Adipose tissue (tissue), 3 donors: ENCODE measurements around the gene SEMA5B. TPM values are rescaled to one million over a fixed set of nuclear protein-coding genes. Genes with fewer than 3 reads are reported as not detected.

Source experiments
- H3K27ac ChIP-seq: one replicate; pipeline ENCODE4 v1.5.1; 2013; ENCODE audit warnings: low read depth, low read length
- WGBS, 3 donors: extraction: QIAGEN DNeasy Blood & Tissue Kit; methylation state at CpG; one replicate each; pipeline ENCODE4 v1.1.7; 2013; 5-methylcytosine and 5-hydroxymethylcytosine counted together
- polyA plus RNA-seq, 3 donors: library from polyadenylated mRNA; stranded (reverse); fragments of 200-250 nt; gene quantifications; one replicate each; pipeline ENCODE4 v1.2.3, GENCODE V29; 2013
- donor health status: healthy with polysubstance abuse.
- donor health status: Bipolar disorder and iron deficiency.
- donor health status: healthy.

Gene SEMA5B
- polyA plus RNA-seq, 3 donors = 0.77 to 1.5 (median 1.4) TPM

GRCh38 chr3:123032057-123032456 is 4.5 kb upstream of the SEMA5B start:
- WGBS, 3 donors = 66 to 92% (median 77%) methylated on average over 3 of the region's 3 CpGs
- no peak overlapping the region for H3K27ac ChIP-seq

- H3K27ac ChIP-seq = no peak overlapping the region
- WGBS, 3 donors = 68 to 80% (median 75%) methylated on average over 4 of the region's 4 CpGs
These were observed 3.5 kb upstream of the SEMA5B start for GRCh38 chr3:123031051-123031450.

- H3K27ac ChIP-seq = no peak overlapping the region
- 1% methylated on average over 21 of the region's 21 CpGs for WGBS, 3 donors
These were observed 768 bp upstream of the SEMA5B start for GRCh38 chr3:123028233-123028828.

- H3K27ac ChIP-seq = no peak overlapping the region
- WGBS, 3 donors = 1 to 2% (median 1%) methylated on average over 58 to 62 of the region's 62 CpGs
These were observed 835 bp downstream of the SEMA5B start for GRCh38 chr3:123026565-123027291.

- WGBS, 3 donors = 23 to 25% (median 25%) methylated on average over 29 to 33 of the region's 33 CpGs
- no peak overlapping the region for H3K27ac ChIP-seq
These were observed 1.7 kb downstream of the SEMA5B start for GRCh38 chr3:123025642-123026521.

GRCh38 chr3:123024056-123024455 is 3.5 kb downstream of the SEMA5B start:
- no peak overlapping the region for H3K27ac ChIP-seq
- 76 to 100% (median 98%) methylated on average over 1 of the region's 1 CpG for WGBS, 3 donors

GRCh38 chr3:123021996-123022510 is 5.5 kb downstream of the SEMA5B start:
- 79 to 86% (median 85%) methylated on average over 7 of the region's 7 CpGs for WGBS, 3 donors
- H3K27ac ChIP-seq = no peak overlapping the region

GRCh38 chr3:123021388-123021787 is 6.2 kb downstream of the SEMA5B start:
- H3K27ac ChIP-seq = no peak overlapping the region
- WGBS, 3 donors = 86 to 95% (median 91%) methylated on average over 7 of the region's 7 CpGs

- WGBS, 3 donors = 77 to 94% (median 84%) methylated on average over 3 of the region's 3 CpGs
- no peak overlapping the region for H3K27ac ChIP-seq
These were observed 6.9 kb downstream of the SEMA5B start for GRCh38 chr3:123020709-123021108.

GRCh38 chr3:123019591-123019990 is 8.0 kb downstream of the SEMA5B start:
- H3K27ac ChIP-seq = no peak overlapping the region
- 91 to 95% (median 94%) methylated on average over 5 of the region's 5 CpGs for WGBS, 3 donors

- no peak overlapping the region for H3K27ac ChIP-seq
- WGBS, 3 donors = 80 to 88% (median 83%) methylated on average over 3 of the region's 3 CpGs
These were observed 8.4 kb downstream of the SEMA5B start for GRCh38 chr3:123019161-123019560.

- WGBS, 3 donors = 66 to 69% (median 68%) methylated on average over 1 of the region's 1 CpG
- no peak overlapping the region for H3K27ac ChIP-seq
These were observed 8.9 kb downstream of the SEMA5B start for GRCh38 chr3:123018683-123019082.

GRCh38 chr3:123015596-123015995 is 12.0 kb downstream of the SEMA5B start:
- H3K27ac ChIP-seq = no peak overlapping the region
- WGBS, 3 donors = 80 to 95% (median 83%) methylated on average over 4 of the region's 4 CpGs

- WGBS, 3 donors = 53 to 68% (median 63%) methylated on average over 6 of the region's 6 CpGs
- no peak overlapping the region for H3K27ac ChIP-seq
These were observed 13.7 kb downstream of the SEMA5B start for GRCh38 chr3:123013876-123014275.

- 90 to 100% (median 95%) methylated on average over 1 of the region's 1 CpG for WGBS, 3 donors
- H3K27ac ChIP-seq = no peak overlapping the region
These were observed 14.9 kb downstream of the SEMA5B start for GRCh38 chr3:123012652-123013051.

- 90 to 94% (median 92%) methylated on average over 1 of the region's 1 CpG for WGBS, 3 donors
- no peak overlapping the region for H3K27ac ChIP-seq
These were observed 16.1 kb downstream of the SEMA5B start for GRCh38 chr3:123011447-123011846.

GRCh38 chr3:123008840-123009239 is 18.7 kb downstream of the SEMA5B start:
- WGBS, 3 donors = 42 to 60% (median 42%) methylated on average over 6 of the region's 6 CpGs

GRCh38 chr3:123006609-123007008 is 21.0 kb downstream of the SEMA5B start:
- H3K27ac ChIP-seq = no peak overlapping the region
- WGBS, 3 donors = 58 to 59% (median 59%) methylated on average over 2 of the region's 2 CpGs

More at GRCh38 chr3:123008840-123009239, 18.7 kb downstream of the SEMA5B start:
- no peak overlapping the region for H3K27ac ChIP-seq

- WGBS, 3 donors = 95 to 100% (median 97%) methylated on average over 1 of the region's 1 CpG
- H3K27ac ChIP-seq = no peak overlapping the region
These were observed 22.3 kb downstream of the SEMA5B start for GRCh38 chr3:123005291-123005690.
